ENCODE data around the gene CHSY1.

CHSY1 gene

GRCh38 chr15:101149864-101150722, 101.8 kb downstream of the CHSY1 start:
- DNase-seq: no peak

GRCh38 chr15:101148881-101149664, 102.8 kb downstream of the CHSY1 start:
- no peak for DNase-seq

GRCh38 chr15:101148166-101148880, 103.5 kb downstream of the CHSY1 start:
- no peak for DNase-seq

GRCh38 chr15:101147181-101147580, 104.7 kb downstream of the CHSY1 start:
- no peak for DNase-seq

GRCh38 chr15:101146118-101146702, 105.6 kb downstream of the CHSY1 start:
- DNase-seq: no peak

GRCh38 chr15:101145362-101145761, 106.5 kb downstream of the CHSY1 start:
- DNase-seq: no peak

- DNase-seq: no peak
Measured at GRCh38 chr15:101143321-101143720, 108.5 kb downstream of the CHSY1 start.

GRCh38 chr15:101142711-101143110, 109.1 kb downstream of the CHSY1 start:
- no peak for DNase-seq

GRCh38 chr15:101141926-101142527, 109.8 kb downstream of the CHSY1 start:
- DNase-seq: no peak

GRCh38 chr15:101140697-101141065, 111.2 kb downstream of the CHSY1 start:
- DNase-seq: no peak

GRCh38 chr15:101139986-101140696, 111.7 kb downstream of the CHSY1 start:
- DNase-seq: peak; percentile 61

- DNase-seq: no peak
Measured at GRCh38 chr15:101138913-101139880, 112.7 kb downstream of the CHSY1 start.

GRCh38 chr15:101138086-101138660, 113.7 kb downstream of the CHSY1 start:
- DNase-seq: no peak

- DNase-seq: peak; percentile 49
Measured at GRCh38 chr15:101137312-101137940, 114.4 kb downstream of the CHSY1 start.

- no peak for DNase-seq
Measured at GRCh38 chr15:101136381-101137268, 115.2 kb downstream of the CHSY1 start.

GRCh38 chr15:101135532-101136166, 116.2 kb downstream of the CHSY1 start:
- no peak for DNase-seq

GRCh38 chr15:101134780-101135179, 117.1 kb downstream of the CHSY1 start:
- no peak for DNase-seq

GRCh38 chr15:101133751-101134261, 118.0 kb downstream of the CHSY1 start:
- DNase-seq: no peak
